B cell (primary cell): ENCODE measurements around the gene LSM5. TPM values are rescaled to one million over a fixed set of nuclear protein-coding genes. Genes with fewer than 3 reads are reported as not detected.
"Not testable (repeated sequence)": the region's sequence is repeated elsewhere in the genome, so short reads cannot be mapped to it uniquely, and the experiment has no call there.

Experiments used
- ATAC-seq: fragments of 200-7000 bp; cut with Tn5 transposase; one replicate; pipeline ENCODE4 v1.10.0; 2021; ENCODE audit warnings: low read depth, mild to moderate bottlenecking, moderate number of reproducible peaks, moderate library complexity
- CTCF ChIA-PET: fragments of 350-600 bp; sonication (Branson Sonifier 250); formaldehyde crosslinking; loops from one replicate; lab custom pipeline; 2021; ENCODE audit warnings: antibody characterized with exemption, inconsistent platforms; lab: Charles Lee
- POLR2A ChIA-PET: fragments of 350-600 bp; sonication (Branson Sonifier 250); formaldehyde crosslinking; loops from one replicate; lab custom pipeline; 2021; ENCODE audit warnings: antibody characterized with exemption; lab: Charles Lee
- DNase-seq: peaks from one replicate; pipeline ENCODE4 v3.0.0; 2013
- H2AFZ ChIP-seq: 2 replicates; pipeline ENCODE4 v1.6.1; 2012; ENCODE audit warnings: mild to moderate bottlenecking, low read depth, low read length; ENCODE audit not compliant: insufficient read depth, poor library complexity, severe bottlenecking
- H3K27ac ChIP-seq, 2 donors: 1 replicate in 1 of 2; 2 replicates in 1 of 2; pipeline ENCODE4 v1.5.1; 2012 to 2013; ENCODE audit warnings: low read length in 2 of 2, mild to moderate bottlenecking in 2 of 2, moderate library complexity in 1 of 2
- H3K27me3 ChIP-seq, 4 experiments: fragments of 200-600 bp in 1 of 4; sonication (generic) in 1 of 4; replicated peaks in 1 of 4; 1 replicate in 2 of 4; 2 replicates in 2 of 4; pipeline versions ENCODE4 v1.6.1 to v1.7.0; 2013 to 2016; ENCODE audit warnings: low read length in 3 of 4, mild to moderate bottlenecking in 2 of 4, mixed read lengths in 1 of 4, moderate library complexity in 1 of 4; ENCODE audit not compliant: insufficient read depth in 4 of 4, control insufficient read depth in 3 of 4; ENCODE audit errors: control extremely low read depth in 1 of 4
- H3K36me3 ChIP-seq, 2 experiments: replicated peaks in 1 of 2; 1 replicate in 1 of 2; 2 replicates in 1 of 2; pipeline versions ENCODE4 v1.6.1 to v1.7.1; 2013; ENCODE audit warnings: low read length in 1 of 2; ENCODE audit not compliant: insufficient read depth in 2 of 2, control insufficient read depth in 1 of 2; ENCODE audit errors: control extremely low read depth in 1 of 2, extremely low read depth in 1 of 2
- H3K4me1 ChIP-seq, 2 donors: fragments of 200-600 bp in 1 of 2; sonication (generic) in 1 of 2; 1 replicate in 1 of 2; 2 replicates in 1 of 2; pipeline versions ENCODE4 v1.5.1 to v1.6.1; 2013 to 2017; ENCODE audit warnings: low read length in 2 of 2; ENCODE audit not compliant: control insufficient read depth in 2 of 2, insufficient read depth in 2 of 2
- H3K4me2 ChIP-seq: replicated peaks from 2 replicates; pipeline ENCODE3; 2012; ENCODE audit warnings: mild to moderate bottlenecking, low read depth, low read length; ENCODE audit not compliant: poor library complexity, severe bottlenecking
- H3K4me3 ChIP-seq, 5 experiments: fragments of 200-600 bp in 1 of 5; sonication (generic) in 1 of 5; 1 replicate in 3 of 5; 2 replicates in 2 of 5; pipeline versions ENCODE4 v1.5.1 to v1.7.0; 2011 to 2016; ENCODE audit warnings: low read length in 4 of 5, mild to moderate bottlenecking in 4 of 5, low read depth in 2 of 5, control low read depth in 1 of 5, moderate library complexity in 1 of 5; ENCODE audit not compliant: insufficient read depth in 1 of 5; ENCODE audit errors: control extremely low read depth in 1 of 5, extremely low read depth in 1 of 5
- H3K79me2 ChIP-seq: fragments of 200-600 bp; sonication (generic); one replicate; pipeline ENCODE4 v1.6.0; 2016; ENCODE audit warnings: low read length; ENCODE audit not compliant: control insufficient read depth, insufficient read depth
- H3K9ac ChIP-seq: fragments of 200-600 bp; sonication (generic); 2 replicates; pipeline ENCODE4 v1.6.1; 2017; ENCODE audit warnings: mild to moderate bottlenecking, low read length, moderate library complexity
- H3K9me3 ChIP-seq, 3 donors: one replicate each; pipeline versions ENCODE4 v1.6.1 to v1.7.1; 2013; ENCODE audit warnings: low read length in 2 of 3; ENCODE audit not compliant: control insufficient read depth in 2 of 3, insufficient read depth in 1 of 3; ENCODE audit errors: control extremely low read depth in 1 of 3
- H4K20me1 ChIP-seq: 2 replicates; pipeline ENCODE4 v1.6.0; 2012; ENCODE audit warnings: mild to moderate bottlenecking, low read length; ENCODE audit not compliant: insufficient read depth, control insufficient read depth, poor library complexity, severe bottlenecking
- H3K27ac Mint-ChIP-seq: one replicate; pipeline ENCODE4 v1.8.0; 2021; ENCODE audit warnings: mixed read lengths
- H3K27me3 Mint-ChIP-seq: one replicate; pipeline ENCODE4 v1.8.0; 2021; ENCODE audit warnings: mixed read lengths
- H3K4me1 Mint-ChIP-seq: one replicate; pipeline ENCODE4 v1.8.0; 2021; ENCODE audit warnings: mixed read lengths
- H3K4me3 Mint-ChIP-seq: one replicate; pipeline ENCODE4 v1.8.0; 2021; ENCODE audit warnings: mixed read lengths
- H3K9me3 Mint-ChIP-seq: one replicate; pipeline ENCODE4 v1.8.0; 2022; ENCODE audit warnings: mixed read lengths; ENCODE audit not compliant: insufficient read depth
- EZH2 ChIP-seq: IDR thresholded peaks from 2 replicates; pipeline ENCODE4 v1.6.1; 2012; ENCODE audit warnings: borderline replicate concordance, low read depth, mild to moderate bottlenecking, moderate library complexity, low read length; ENCODE audit not compliant: insufficient read depth, poor library complexity, severe bottlenecking
- WGBS: methylation state at CpG from one replicate; pipeline ENCODE4 v1.1.5; 2013; ENCODE audit warnings: missing lambda C conversion rate; ENCODE audit not compliant: insufficient coverage; 5-methylcytosine and 5-hydroxymethylcytosine counted together
- intact Hi-C: fragments of 100-400 bp; cut with micrococcal nuclease; formaldehyde crosslinking; loops from one replicate; pipeline ENCODE4 v1.10.0; 2022
- polyA plus RNA-seq: library from polyadenylated mRNA; depleted of rRNA; stranded (reverse); fragments of >200 nt; gene quantifications from 2 replicates; pipeline ENCODE4 v1.2.3, GENCODE V29; 2012
- total RNA-seq, 2 donors: library from RNA; stranded (reverse); fragments of 120-200 nt in 1 of 2; gene quantifications; 1 replicate in 1 of 2; 2 replicates in 1 of 2; pipeline versions ENCODE4 v1.2.3 to v1.2.4, GENCODE V29; 2013 to 2022
- TF ChIP-seq, protein P1 (sequence below): fragments of 200-600 bp; IDR thresholded peaks from one replicate; pipeline ENCODE4 v1.8.0; 2022; ENCODE audit warnings: antibody characterized with exemption, mild to moderate bottlenecking

LSM5 gene
- total and polyA plus RNA-seq, 2 donors (not counting 1 experiment from before 2014, with no cell fraction given), result 11.8 to 34.7 TPM

DNA sequence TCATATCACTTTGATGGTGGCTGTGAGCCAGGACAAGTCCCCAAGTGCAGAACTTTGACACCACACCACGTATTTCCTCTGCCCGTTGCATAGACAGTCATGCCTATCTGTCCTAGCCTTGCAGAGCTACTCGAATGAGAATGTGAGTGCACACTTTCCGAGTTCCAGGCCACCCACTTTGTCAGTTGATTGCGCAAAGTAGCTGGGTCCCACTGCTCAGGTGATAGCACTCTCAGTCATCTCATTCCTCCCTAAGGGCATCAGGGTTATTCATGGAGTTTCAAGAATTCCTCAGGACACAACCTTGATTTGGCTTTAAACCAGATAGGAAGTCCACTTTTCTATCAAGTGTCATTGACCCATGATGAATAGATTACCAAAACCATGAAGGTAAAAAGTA, 19.3 kb downstream of the LSM5 start:
- ATAC-seq (no peak), DNase-seq (no peak)
- Mint-ChIP-seq H3K4me1 (peaks cover 4% of the 10 kb centered on the region), H3K4me3 (no peak overlapping the region), H3K27me3 (peaks cover 7% of the 10 kb centered on the region), H3K27ac (no peak overlapping the region), H3K9me3 (no peaks in the 10 kb centered on the region)
- no peak overlapping the region for H3K4me3 ChIP-seq
- no peaks in the 10 kb centered on the region for H4K20me1 ChIP-seq
- CTCF ChIA-PET, result interaction anchor here (0.7 kb wide), 1 partner anchor 22 kb away, joined by 3 read pairs; no protein-coding TSS in a partner anchor
- peaks cover 0 to 3% (median 0%) of the 10 kb centered on the region in 4 experiments for H3K27me3 ChIP-seq
- no peaks in the 10 kb centered on the region for H3K36me3 ChIP-seq
- H3K9me3 ChIP-seq, result no peaks in the 10 kb centered on the region
- no peak overlapping the region for H3K4me2 ChIP-seq
- H3K4me1 ChIP-seq, result no peaks in the 10 kb centered on the region
- TF ChIP-seq EZH2, result no peak
- TF ChIP-seq, protein P1, sequence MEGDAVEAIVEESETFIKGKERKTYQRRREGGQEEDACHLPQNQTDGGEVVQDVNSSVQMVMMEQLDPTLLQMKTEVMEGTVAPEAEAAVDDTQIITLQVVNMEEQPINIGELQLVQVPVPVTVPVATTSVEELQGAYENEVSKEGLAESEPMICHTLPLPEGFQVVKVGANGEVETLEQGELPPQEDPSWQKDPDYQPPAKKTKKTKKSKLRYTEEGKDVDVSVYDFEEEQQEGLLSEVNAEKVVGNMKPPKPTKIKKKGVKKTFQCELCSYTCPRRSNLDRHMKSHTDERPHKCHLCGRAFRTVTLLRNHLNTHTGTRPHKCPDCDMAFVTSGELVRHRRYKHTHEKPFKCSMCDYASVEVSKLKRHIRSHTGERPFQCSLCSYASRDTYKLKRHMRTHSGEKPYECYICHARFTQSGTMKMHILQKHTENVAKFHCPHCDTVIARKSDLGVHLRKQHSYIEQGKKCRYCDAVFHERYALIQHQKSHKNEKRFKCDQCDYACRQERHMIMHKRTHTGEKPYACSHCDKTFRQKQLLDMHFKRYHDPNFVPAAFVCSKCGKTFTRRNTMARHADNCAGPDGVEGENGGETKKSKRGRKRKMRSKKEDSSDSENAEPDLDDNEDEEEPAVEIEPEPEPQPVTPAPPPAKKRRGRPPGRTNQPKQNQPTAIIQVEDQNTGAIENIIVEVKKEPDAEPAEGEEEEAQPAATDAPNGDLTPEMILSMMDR, result no peak
- H2AFZ ChIP-seq, result no peak overlapping the region
- WGBS, result 91% methylated on average over 5 of the region's 5 CpGs
- POLR2A ChIA-PET, result no interaction called here
- H3K9ac ChIP-seq, result no peak overlapping the region
- H3K27ac ChIP-seq, result no peak overlapping the region
- intact Hi-C loops, result no loop called here
- H3K79me2 ChIP-seq, result no peaks in the 10 kb centered on the region

DNA sequence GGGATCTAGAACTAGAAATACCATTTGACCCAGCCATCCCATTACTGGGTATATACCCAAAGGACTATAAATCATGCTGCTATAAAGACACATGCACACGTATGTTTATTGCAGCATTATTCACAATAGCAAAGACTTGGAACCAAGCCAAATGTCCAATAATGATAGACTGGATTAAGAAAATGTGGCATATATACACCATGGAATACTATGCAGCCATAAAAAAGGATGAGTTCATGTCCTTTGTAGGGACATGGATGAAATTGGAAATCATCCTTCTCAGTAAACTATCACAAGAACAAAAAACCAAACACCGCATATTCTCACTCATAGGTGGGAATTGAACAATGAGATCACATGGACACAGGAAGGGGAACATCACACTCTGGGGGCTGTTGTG, 20.2 kb downstream of the LSM5 start:
- H3K4me1 ChIP-seq, H3K4me2 ChIP-seq, intact Hi-C loops, H3K4me1 Mint-ChIP-seq, H3K36me3 ChIP-seq, H4K20me1 ChIP-seq, CTCF ChIA-PET, POLR2A ChIA-PET, H3K9ac ChIP-seq, H3K9me3 ChIP-seq, DNase-seq, H3K4me3 Mint-ChIP-seq, H3K27ac ChIP-seq, ATAC-seq, H3K27me3 ChIP-seq, H3K79me2 ChIP-seq, H3K9me3 Mint-ChIP-seq, H3K4me3 ChIP-seq, H2AFZ ChIP-seq, H3K27me3 Mint-ChIP-seq, H3K27ac Mint-ChIP-seq: not testable (repeated sequence)
- no CpG with 5 or more reads among the region's 2 CpGs for WGBS

DNA sequence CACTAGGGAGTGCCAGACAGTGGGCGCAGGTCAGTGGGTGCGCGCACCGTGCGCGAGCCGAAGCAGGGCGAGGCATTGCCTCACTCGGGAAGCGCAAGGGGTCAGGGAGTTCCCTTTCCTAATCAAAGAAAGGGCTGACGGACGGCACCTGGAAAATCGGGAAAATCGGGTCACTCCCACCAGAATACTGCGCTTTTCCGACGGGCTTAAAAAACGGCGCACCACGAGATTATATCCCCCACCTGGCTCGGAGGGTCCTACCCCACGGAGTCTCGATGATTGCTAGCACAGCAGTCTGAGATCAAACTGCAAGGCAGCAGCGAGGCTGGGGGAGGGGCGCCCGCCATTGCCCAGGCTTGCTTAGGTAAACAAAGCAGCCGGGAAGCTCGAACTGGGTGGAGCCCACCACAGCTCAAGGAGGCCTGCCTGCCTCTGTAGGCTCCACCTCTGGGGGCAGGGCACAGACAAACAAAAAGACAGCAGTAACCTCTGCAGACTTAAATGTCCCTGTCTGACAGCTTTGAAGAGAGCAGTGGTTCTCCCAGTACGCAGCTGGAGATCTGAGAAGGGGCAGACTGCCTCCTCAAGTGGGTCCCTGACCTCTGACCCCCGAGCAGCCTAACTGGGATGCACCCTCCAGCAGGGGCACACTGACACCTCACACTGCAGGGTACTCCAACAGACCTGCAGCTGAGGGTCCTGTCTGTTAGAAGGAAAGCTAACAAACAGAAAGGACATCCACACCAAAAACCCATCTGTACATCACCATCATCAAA, 25.4 kb downstream of the LSM5 start:
- H3K4me3 ChIP-seq, H3K36me3 ChIP-seq, CTCF ChIA-PET, H3K27ac Mint-ChIP-seq, H3K27ac ChIP-seq, POLR2A ChIA-PET, ATAC-seq, H3K27me3 Mint-ChIP-seq, H3K4me1 Mint-ChIP-seq, H3K9me3 ChIP-seq, intact Hi-C loops, H3K4me2 ChIP-seq, H4K20me1 ChIP-seq, H3K79me2 ChIP-seq, H3K9me3 Mint-ChIP-seq, H3K9ac ChIP-seq, DNase-seq, H3K4me1 ChIP-seq, H3K4me3 Mint-ChIP-seq, H3K27me3 ChIP-seq, H2AFZ ChIP-seq: not testable (repeated sequence)
- 95% methylated on average over 4 of the region's 30 CpGs for WGBS
